GM12865 (cell line): ENCODE data around the gene C19orf81.

ENCODE experiments used
- DNase-seq: peaks from one replicate; pipeline ENCODE4 v3.0.0; 2010; ENCODE audit warnings: low read depth
- H3K4me3 ChIP-seq: 2 replicates; pipeline ENCODE4 v1.5.1; 2011; ENCODE audit warnings: mild to moderate bottlenecking, low read depth, low read length, control low read depth
- TF ChIP-seq, protein P1 (sequence below): IDR thresholded peaks from 2 replicates; pipeline ENCODE4 v1.5.1; 2011; ENCODE audit warnings: low read length, control low read depth, low read depth, inconsistent platforms; ENCODE audit not compliant: insufficient read depth; ENCODE audit errors: missing control alignments

The C19orf81 gene

GRCh38 chr19:50697414-50698124, 48.3 kb downstream of the C19orf81 start:
- H3K4me3 ChIP-seq: no peak overlapping the region
- TF ChIP-seq, protein P1, sequence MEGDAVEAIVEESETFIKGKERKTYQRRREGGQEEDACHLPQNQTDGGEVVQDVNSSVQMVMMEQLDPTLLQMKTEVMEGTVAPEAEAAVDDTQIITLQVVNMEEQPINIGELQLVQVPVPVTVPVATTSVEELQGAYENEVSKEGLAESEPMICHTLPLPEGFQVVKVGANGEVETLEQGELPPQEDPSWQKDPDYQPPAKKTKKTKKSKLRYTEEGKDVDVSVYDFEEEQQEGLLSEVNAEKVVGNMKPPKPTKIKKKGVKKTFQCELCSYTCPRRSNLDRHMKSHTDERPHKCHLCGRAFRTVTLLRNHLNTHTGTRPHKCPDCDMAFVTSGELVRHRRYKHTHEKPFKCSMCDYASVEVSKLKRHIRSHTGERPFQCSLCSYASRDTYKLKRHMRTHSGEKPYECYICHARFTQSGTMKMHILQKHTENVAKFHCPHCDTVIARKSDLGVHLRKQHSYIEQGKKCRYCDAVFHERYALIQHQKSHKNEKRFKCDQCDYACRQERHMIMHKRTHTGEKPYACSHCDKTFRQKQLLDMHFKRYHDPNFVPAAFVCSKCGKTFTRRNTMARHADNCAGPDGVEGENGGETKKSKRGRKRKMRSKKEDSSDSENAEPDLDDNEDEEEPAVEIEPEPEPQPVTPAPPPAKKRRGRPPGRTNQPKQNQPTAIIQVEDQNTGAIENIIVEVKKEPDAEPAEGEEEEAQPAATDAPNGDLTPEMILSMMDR: no peak
- no peak for DNase-seq

- DNase-seq: no peak
- TF ChIP-seq, protein P1: no peak
- no peak overlapping the region for H3K4me3 ChIP-seq
Observed at GRCh38 chr19:50701367-50701985, 52.2 kb downstream of the C19orf81 start.

DNA sequence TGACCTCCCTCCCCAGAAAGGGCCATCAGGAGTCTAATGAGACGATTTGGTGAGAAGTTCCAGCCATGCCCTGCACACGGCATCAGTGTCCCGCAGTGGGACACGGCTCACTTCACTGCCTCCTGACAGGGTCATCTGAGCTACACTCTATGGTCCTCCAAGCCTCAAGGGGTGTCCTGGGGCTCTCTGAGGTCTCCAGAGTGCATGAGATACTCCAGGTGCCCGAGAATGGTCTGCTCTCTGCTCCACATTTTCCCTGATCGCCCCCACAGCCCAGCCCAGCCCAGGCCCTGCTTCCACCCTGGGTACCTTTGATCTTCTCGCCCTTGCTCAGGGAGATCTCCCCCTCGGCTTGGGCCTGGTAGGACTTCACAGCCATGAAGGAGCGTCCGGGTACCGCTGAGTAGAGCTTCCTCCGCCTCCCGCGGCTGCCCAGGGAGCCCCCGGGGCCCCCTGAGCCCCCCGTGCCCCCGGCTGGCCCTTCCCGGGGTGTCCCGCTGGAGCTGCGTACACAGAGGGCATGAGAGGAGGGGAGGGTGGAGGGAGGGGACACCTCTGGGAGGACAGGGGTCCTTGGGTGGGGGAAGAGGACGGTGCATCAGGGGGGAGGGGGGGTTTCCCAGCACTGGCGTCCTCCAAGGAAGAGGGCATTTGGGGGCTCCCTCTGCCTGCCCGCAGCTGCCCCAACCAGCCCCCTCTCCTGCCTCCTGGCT, 53.1 kb downstream of the C19orf81 start:
- TF ChIP-seq, protein P1: no peak
- DNase-seq: no peak
- no peak overlapping the region for H3K4me3 ChIP-seq

GRCh38 chr19:50702871-50703829, 53.9 kb downstream of the C19orf81 start:
- TF ChIP-seq, protein P1: no peak
- DNase-seq: no peak
- no peak overlapping the region for H3K4me3 ChIP-seq

- DNase-seq: no peak
- H3K4me3 ChIP-seq: no peak overlapping the region
- TF ChIP-seq, protein P1: no peak
Observed at GRCh38 chr19:50703915-50704796, 54.9 kb downstream of the C19orf81 start.
